ENCODE results near the gene NXF3.

- TF ChIP-seq CTCF (IDR thresholded peaks at IDR 0.05): no peak
- no peak for TF ChIP-seq ZFX (IDR thresholded peaks at IDR 0.05; ENCODE audit: borderline replicate concordance)
These were observed 26.3 kb downstream of the NXF3 start for GRCh38 chrX:103066606-103067005.
